CD4-positive, alpha-beta T cell treated with Interleukin-4 for 1 hour (primary cell): ENCODE measurements around the gene OR8G1.
"Not testable (repeated sequence)": the region's sequence is repeated elsewhere in the genome, so short reads cannot be mapped to it uniquely, and the experiment has no call there.

Experiments
- DNase-seq, 2 donors: peaks; one replicate each; pipeline ENCODE4 v3.0.0-alpha.2; 2020 to 2022

Gene OR8G1

DNA sequence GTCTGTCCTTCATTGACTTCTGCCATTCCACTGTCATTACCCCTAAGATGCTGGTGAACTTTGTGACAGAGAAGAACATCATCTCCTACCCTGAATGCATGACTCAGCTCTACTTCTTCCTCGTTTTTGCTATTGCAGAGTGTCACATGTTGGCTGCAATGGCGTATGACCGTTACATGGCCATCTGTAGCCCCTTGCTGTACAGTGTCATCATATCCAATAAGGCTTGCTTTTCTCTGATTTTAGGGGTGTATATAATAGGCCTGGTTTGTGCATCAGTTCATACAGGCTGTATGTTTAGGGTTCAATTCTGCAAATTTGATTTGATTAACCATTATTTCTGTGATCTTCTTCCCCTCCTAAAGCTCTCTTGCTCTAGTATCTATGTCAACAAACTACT is 9.0 kb downstream of the OR8G1 start:
- not testable (repeated sequence) for DNase-seq

DNA sequence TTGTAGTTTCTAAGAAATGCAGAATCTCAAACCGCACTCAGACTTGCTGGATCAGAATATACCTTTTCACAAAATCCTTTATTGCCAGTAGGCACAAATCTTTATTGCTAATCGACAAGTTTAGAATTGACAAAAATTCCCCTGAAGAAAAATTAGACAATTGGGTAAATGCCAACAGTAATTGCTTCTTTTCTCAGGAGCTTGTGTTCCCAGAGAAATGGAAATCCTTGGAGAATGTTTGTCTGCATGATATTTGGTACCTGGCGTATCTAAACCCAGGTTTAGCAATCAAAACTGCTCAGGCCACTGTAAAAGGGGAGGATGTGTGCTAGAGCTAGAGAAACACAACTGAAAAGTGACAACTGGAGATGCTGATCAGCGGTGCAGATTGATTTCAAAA is 15.2 kb downstream of the OR8G1 start, which contains the start of gene OR8G5:
TSS of gene OR8G5 (plus strand) at position 301 of the 400 bp plus-strand sequence. CDS start 8,556 bp downstream, outside the sequence.
- no peak for DNase-seq

DNA sequence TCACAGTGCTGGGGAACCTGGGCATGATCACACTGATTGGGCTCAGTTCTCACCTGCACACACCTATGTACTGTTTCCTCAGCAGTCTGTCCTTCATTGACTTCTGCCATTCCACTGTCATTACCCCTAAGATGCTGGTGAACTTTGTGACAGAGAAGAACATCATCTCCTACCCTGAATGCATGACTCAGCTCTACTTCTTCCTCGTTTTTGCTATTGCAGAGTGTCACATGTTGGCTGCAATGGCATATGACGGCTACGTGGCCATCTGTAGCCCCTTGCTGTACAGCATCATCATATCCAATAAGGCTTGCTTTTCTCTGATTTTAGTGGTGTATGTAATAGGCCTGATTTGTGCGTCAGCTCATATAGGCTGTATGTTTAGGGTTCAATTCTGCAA is 24.1 kb downstream of the OR8G1 start:
- DNase-seq = not testable (repeated sequence)

DNA sequence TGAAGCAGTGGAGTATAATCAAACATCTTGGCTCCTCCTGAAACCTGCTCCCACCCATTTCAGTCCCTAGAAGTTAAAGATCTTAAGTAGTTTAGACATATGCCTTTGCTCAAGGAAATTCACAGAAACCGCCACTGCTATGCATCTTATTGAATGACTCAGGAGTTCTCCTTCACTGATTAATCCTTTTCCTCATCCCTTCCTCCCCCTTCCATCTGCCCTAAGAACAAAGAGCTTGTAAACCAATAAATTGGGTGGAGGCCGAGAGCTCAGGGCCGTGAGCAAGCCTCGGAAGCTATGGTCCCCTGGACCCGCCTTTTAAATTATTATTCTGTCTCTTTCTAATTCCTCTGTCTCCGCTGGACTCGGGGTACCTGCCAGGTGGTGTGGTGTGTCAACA is 30.0 kb downstream of the OR8G1 start:
- not testable (repeated sequence) for DNase-seq

DNA sequence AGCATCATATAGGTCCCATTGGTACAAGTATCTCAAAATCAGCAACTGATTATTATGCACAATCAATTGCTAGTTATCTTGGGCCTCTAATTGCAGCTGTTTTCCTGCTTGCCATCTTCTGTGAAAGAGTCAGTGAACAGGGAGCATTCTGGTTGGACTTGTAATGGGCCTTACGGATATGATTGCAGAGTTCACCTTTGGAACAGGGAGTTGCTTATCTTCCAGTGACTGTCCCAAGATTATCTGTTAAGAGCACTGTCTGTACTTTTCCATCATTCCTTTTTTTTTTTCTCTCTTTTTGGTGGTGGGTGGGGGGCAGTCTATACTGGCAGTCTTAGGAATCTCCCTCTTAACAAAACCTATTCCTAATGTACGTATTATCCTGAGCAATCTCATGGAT is 33.1 kb downstream of the OR8G1 start:
- DNase-seq = no peak

DNA sequence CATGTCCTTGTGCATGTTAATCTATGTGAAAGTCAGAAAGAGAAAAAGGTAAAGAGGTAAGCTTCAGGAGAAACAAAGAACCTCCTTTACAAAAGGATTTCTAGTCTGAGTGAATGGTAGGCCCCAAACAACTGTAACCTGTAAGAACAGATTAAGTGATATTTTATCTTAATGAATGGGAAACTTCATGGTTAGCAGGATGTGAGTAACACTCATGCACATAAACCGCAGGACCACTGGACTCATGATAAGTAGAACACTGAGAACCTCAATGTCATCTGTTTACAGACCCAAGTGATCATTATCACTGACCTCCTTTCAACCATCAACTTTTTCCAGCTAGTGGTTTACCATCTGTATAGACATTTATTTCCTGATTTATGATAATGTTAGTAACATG is 35.2 kb downstream of the OR8G1 start:
- DNase-seq = no peak

DNA sequence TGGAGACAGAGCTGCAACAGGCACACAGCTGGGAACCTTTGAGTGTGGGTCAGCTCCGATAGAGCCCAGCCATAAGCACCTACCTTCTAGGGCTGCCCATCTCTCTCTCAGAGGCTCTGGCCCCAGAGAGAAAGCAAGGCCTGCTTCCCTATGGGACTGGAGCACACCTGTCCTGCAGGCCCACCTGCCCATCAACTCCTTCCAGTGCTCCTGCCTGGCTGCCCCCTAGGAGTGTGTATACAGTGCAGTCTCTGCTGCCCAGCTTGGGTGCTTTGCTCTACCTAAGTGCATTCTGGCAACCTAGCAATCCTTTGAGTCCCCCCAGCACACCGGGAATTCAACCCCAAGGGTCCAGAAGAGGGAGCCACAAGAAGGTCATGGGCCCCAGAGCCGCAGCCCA is 36.3 kb downstream of the OR8G1 start:
- DNase-seq = no peak

DNA sequence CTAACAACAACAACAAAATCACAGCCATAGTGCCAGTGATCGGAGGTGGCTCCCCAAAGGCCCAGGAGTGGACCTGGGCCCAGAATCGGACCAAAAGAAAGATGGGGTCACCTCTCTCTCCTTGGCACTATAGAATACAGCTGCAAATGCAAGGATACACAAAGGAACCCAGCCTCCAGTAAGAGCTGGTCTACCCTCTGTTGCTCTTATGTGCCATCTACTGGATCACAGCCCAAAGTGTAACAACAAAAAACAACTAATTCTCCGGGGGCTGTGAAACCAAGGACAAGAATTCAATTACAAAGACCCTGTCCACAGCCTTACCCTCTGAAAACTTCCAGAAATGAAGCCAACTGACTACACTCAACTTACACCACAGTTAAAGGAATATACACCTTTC is 36.9 kb downstream of the OR8G1 start:
- no peak for DNase-seq

DNA sequence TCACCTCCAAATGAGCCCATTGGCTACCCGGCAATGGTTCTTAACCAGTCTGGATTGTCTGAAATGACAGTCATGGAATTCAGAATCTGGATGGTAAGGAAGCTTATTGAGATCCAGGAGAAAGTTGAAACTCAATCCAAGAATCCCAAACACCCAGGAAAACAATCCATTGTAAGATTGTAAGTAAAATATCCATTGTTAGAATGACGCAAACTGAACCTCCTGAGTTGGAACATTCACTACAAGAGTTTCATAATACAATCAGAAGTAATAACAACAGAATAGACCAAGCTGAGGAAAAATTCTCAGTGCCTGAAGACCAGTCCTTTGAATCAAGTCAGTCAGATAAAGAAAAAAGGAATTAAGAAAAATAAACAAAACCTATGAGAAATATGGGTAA is 37.4 kb downstream of the OR8G1 start:
- DNase-seq = no peak

DNA sequence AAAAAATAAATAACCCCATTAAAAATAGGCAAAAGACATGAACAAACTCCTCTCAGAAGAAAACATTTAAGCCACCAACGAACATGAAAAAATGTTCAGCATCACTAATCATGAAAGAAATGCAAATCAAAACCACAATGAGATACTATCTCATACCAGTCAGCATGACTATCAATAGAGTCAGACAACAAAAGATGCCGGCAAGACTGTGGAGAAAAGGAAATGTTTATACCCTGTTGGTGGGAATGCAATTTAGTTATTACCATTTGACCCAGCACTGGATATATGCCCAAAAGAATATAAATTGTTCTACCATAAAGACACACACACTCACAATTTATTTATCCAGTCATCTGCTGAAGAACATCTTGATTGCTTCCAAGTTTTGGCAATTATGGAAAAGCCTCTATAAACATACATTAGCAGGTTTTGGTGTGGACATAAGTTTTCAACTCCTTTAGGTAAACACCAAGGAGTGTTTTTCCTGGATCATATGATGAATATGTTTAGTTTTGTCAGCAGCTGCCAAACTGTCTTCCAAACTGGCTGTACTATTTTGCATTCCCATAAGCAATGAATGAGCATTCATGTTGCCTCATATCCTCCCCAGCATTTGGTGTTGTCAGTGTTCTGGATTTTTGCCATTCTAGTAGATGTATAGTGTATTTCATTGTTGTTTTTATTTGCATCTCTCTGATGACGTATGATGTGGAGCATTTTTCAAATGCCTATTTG is 44.9 kb downstream of the OR8G1 start:
- no peak for DNase-seq

DNA sequence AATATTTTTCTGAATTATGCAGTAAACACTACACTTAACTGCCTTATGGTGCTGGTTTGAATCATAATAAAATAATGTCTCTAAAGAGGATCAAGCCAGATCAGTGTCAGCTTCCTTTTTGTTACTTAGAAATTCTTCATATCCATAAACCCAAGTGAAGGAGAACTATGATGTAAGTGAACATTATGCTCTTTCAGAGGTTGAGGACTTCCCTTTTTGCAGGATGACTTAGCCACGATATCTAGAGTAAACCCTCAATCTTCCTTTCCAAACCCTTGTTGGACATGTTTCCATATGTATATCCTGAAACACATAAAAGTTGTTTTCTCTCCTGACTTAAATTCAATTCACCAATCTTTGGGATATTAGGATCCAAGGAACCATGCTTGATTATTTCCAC is 53.8 kb downstream of the OR8G1 start:
- no peak for DNase-seq

DNA sequence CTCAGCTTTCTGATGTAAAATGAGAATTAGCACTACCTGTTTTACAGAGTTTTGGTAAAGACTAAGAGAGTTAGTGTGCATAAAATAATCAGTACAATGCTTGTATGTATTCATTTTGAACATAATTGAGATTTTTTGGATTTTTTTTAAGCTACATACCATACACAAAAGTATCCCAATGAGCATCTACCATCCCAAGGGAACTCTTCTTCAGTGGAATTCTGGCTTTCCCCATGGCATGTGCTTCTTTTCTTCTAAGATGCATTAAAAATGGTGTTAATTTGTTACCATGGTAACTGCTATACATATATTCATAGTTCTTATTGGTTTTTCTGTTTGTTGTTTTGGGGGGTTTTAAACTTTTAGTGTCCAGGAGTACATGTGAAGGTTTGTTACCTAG is 55.1 kb downstream of the OR8G1 start:
- DNase-seq = no peak

DNA sequence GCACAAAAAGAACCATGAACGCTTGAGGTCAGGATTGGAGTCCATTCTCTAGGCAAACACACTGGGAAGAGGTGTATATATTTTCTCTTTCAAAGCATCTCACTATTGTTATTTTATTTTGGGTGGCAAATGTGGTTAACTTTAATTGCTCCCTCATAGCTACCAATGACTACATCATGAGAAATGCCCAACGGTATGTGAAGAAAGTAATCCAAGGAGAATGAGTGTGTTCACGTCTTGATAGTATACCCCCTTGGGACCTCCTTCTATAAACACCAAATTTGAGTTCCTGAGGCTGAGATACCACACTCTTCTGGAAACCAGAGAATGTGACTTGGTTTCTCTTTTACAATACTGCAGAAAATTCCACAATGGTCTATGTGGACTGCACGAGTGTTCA is 57.0 kb downstream of the OR8G1 start:
- DNase-seq = no peak

DNA sequence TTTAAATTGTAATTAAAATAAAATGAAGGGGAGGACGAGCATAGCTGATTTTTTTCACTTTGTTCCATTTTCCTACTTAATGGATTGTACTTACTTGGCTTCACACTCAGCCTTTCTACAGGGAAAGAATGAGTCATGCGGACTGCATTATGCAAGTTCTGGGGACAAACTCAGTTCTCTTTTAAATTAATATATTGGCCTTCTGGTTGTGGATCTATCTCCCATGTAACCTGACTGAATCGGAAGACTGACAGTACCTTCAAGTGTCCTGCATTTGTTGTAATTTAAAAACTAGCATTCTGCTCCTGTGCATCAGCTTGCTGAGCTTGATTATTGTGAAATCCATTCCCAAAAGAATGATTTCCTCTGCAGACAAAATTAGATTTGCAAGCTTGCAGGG is 60.7 kb downstream of the OR8G1 start:
- no peak for DNase-seq

DNA sequence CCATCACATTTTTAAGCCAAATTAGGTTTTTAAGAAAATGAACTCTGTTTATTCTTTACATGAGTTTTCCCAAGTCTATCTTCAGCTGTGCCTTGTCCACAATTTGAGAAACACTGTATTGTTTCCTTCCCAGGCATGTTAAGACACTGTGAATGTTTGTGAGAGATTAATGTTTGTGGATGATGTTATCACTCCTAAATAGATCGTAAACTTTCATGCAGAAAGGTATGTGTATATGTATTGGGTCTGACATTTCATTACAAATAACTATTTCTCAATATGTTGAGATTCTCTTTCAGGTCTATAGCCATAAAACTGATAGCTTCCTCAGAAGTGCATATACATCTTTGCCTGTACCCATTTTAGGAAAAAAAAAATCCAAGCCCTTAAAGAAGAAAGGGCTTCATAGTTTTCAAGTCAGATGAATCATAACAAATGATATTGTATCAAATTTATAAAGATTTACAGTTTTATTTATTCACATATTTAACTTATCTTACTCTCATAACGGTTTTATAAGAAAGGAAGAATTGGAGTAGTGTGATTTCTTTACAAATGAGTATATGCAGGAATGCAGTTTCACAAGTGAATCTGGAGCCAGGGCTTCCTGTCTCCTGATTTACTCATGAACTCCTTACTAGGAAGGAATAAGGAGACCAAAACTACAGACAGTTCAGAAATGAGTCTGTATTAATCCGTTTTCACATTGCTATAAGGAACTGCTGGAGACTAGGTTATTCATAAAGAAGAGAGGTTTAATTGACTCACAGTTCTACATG is 61.6 kb downstream of the OR8G1 start:
- no peak for DNase-seq
